NCI-H526 treated with DMSO at 0.1 percent for 48 hours (cell line): ENCODE measurements around the gene IGSF3.
"Not testable (repeated sequence)": the region's sequence is repeated elsewhere in the genome, so short reads cannot be mapped to it uniquely, and the experiment has no call there.

ENCODE experiments used
- DNase-seq: peaks from one replicate; lab custom pipeline; 2025; lab: John Stamatoyannopoulos, UW

The IGSF3 gene

DNA sequence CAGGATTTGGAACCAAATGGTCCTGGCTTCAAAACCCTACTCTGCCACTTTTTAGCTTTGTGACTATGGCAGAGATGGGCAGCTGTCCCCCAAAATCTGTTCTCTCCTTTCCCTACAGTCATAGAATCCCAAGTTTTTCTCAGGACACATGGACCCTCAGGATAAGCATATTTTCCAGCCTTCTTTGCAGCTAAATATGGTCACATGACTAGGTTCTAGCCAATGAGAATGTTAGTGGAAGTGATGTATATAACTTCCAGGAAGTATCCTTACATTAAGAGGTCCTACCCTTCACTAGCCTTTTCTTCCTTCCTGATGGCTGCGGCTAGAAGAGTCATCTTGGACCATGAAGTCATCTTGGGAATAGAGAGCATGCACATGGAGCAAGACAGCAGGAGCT, 5.9 kb downstream of the IGSF3 start:
- DNase-seq = no peak

GRCh38 chr1:116658645-116659044, 8.9 kb downstream of the IGSF3 start:
- DNase-seq = not testable (repeated sequence)

DNA sequence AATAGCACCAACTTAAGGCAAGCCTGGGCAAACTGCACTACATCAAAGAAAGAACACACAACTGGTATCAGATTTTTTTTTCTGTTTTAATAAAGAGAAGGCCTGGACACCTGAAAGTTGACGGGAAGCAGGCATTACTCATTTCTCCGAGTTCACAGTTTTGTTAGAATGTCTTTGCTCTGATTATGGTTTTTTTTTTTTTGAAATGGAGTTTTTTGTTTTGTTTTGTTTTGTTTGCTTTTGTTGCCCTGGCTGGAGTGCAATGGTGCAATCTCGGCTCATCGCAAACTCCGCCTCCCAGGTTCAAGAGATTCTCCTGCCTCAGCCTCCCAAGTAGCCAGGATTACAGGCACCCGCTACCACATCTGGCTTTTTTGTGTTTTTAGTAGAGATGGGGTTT, 9.7 kb downstream of the IGSF3 start:
- DNase-seq = not testable (repeated sequence)

GRCh38 chr1:116654351-116654750, 13.2 kb downstream of the IGSF3 start:
- DNase-seq = no peak

GRCh38 chr1:116652598-116652997, 14.9 kb downstream of the IGSF3 start:
- not testable (repeated sequence) for DNase-seq

DNA sequence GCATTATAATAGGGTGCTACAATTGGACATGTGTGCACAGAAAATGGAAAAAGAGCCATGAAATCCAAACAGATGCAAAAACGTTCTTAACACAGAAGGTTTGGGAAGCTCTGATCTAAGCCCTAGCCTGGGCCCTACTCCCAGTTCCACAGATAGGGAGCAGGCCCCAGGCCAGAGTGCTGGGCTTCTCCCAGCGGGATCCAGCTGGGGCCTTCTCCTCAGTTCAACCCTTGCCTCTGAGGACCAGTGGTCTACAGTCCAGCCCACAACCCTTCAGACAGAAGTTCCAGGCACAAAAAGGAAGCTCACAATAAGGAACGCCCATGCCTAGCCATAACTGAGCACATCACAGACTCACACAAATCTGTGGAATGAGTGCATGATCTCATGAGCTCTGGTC, 16.8 kb downstream of the IGSF3 start:
- DNase-seq = not testable (repeated sequence)

GRCh38 chr1:116649041-116649440, 18.5 kb downstream of the IGSF3 start:
- not testable (repeated sequence) for DNase-seq

DNA sequence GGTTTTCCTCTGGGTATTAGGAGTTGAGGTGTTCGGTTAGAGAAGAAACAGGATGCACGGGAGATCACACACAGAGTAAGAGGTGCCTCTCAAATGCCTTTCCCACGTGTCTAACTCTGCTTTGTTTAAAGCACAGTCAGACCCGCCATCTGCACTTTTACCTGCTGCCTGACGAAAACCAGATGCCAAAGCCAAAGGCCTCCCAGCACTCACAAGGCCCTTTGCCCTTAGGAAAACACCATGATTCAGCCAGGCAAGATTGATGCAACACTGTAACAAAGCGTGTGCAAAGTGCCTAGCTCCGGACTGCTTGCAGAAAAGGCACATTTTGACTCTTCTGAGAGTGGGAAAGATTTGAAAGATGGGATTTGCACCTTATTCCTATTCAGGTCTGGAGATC, 19.2 kb downstream of the IGSF3 start:
- DNase-seq = not testable (repeated sequence)

DNA sequence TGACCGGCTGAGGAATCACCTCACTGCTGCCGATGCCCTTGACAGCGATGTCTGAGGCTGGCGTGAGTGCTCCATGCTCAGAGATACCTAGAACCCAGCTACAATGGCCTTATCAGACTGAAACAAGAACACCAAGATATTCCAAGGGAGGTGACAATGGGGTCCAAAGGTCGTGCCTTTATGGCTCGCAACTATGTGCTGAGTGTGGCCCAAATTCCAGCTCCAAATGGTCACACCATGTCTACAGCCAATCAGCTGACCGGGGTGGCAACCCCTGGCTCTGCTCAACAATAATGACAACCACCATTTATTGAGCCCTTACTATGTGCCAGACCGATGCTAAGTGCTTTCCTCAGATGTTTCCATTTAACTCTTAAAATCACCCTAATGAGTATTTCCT, 20.3 kb downstream of the IGSF3 start:
- not testable (repeated sequence) for DNase-seq

DNA sequence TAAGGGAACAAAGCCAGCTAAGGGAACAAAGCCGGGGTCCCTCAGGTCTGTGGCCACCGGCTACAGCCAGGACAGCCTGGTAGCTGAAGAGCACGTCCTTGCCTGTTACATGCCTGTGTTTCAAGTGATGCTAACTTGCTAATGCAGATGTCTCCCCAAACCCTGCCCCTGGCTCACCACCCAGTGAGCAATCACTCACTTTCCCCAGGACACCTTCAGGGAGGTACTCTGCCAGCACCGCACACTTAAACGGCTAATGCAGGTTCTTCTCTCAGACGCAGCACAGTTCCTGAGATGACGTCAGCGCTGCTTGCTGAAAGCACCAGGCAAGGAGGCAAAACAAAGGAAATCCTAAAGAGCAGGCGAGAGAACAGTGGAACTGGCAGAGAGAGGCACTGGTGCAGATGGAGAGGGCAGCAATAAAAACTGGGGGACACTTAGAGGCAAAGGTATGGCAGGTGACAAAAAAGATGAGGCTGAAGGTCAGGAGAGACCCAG, 20.8 kb downstream of the IGSF3 start:
- DNase-seq = not testable (repeated sequence)

DNA sequence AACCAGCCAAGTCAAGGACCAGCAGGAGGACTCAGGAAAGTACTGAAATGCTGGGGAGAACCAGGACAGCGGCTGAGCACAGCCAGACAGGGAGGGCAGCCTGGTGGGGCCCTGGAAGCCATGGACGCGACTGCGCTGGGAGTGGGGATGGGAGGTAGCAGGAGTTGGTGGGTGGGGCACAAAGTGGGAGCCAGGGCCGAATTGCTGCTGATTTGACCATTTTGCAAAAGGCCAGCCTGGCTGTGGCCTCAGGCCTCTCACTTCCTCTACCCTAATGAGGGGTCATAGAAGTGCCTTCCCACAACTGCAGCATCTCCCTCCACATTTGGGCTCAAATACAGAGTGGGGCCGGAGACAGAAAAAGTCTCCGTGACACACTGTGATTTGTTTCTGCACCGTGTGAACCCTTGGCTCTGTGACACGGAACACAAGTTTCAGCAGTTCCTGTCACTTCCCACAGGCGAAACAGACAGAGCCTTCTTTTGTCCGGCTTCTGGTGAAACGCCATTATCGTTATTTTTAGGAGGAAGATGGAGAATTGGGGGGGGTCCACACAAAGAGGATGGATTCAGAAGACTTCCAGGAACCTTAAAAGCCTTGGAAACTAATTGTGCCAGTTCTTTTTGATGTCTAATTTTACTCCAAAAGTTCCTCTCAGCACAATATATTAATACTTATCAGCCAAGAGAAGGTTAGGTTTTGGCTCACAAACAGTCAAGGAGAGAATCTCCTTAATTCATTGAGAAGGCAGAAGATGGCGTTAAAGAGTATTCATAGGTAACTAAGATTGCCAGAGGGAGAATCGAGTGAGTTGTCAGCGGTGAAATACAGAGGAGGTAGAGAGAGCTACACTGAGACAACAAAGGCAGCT, 21.5 kb downstream of the IGSF3 start:
- not testable (repeated sequence) for DNase-seq

- not testable (repeated sequence) for DNase-seq
Measured at GRCh38 chr1:116644993-116645392, 22.5 kb downstream of the IGSF3 start.

GRCh38 chr1:116644096-116644495, 23.4 kb downstream of the IGSF3 start:
- not testable (repeated sequence) for DNase-seq

- not testable (repeated sequence) for DNase-seq
Measured at GRCh38 chr1:116643281-116643751, 24.2 kb downstream of the IGSF3 start.

- DNase-seq = not testable (repeated sequence)
Measured at GRCh38 chr1:116642311-116643280, 24.9 kb downstream of the IGSF3 start.

DNA sequence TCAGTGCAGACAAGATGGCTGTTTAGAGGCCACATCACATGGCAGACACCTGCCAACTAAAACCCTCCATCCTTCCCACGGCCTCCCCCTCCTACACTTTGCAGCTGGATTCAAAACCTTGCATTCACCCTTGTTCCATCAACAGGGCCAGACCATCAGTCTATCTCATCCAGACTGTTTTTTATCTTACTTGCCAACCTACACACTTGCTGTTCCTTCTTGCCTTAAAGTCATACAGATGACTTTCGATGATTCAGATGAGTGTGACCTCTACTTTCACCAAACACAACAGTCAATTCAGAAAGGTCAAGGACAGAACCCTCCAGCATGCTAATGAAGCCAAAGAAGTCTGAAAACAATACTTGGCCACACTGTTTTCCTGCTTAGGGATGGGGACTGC, 29.9 kb downstream of the IGSF3 start:
- DNase-seq = not testable (repeated sequence)

GRCh38 chr1:116636584-116636983, 30.9 kb downstream of the IGSF3 start:
- not testable (repeated sequence) for DNase-seq

GRCh38 chr1:116634386-116634785, 33.1 kb downstream of the IGSF3 start:
- DNase-seq = not testable (repeated sequence)

DNA sequence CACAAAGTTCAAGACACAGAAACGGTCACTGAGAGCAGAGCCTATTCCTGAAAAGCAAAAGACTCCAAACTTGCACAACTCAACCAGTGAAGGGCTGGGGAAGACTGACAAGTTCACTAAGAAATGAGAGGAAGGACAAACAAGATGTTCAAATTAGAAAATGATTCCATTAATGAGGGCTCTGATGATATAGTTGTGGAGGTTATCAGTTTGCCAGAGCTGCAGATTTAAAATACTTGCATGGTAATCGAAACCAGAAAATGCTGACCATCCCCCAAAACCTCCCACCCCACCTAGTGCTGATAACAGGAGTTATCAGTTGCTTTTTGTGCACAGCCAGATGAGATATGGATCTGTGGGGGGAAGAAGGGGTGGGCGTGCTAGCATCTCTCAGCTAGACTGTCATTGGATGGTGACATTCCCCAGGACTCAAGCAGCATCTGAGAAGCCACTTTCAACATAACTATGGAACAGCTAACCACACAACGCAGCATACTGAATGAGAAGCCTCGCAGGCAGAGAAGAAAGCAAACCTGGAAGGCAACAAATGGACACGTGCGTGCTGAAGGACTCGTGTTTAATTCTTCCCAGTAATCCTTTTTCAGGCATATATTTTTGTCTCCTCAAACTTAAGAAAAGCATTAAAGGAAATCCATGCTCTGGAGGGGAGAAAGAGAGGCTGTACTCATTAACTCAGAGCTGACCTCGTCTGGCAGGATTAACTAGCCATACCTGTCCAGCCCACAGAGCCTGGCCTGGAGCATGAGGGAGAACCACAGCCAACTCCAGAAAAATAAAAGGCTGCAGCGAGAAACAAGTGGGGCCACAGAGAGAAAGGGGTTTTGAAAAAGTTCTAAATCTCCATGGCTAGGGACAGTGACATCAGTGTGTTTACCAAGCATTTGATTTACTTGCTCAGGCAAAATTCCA, 35.3 kb downstream of the IGSF3 start:
- not testable (repeated sequence) for DNase-seq

GRCh38 chr1:116631554-116631953, 36.0 kb downstream of the IGSF3 start:
- DNase-seq = not testable (repeated sequence)

DNA sequence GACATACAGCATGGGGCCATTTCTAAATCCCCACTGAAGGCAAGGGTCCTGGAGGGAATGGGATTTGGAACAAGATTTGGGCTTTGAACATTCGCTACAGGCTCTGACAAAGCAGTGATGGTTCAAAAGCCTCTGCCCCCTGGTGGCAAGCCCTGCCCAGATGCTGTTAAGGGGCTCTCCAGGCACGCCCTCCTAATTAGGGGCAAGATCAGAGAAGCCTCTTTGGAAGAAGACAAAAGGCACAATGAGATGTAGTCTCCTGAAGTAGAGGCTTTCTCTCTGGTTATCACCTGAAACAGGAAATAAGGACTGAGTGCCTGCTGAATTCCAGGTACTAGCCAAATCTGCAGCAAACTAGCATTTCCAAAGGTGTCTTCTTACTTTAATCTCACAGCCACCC, 37.5 kb downstream of the IGSF3 start:
- not testable (repeated sequence) for DNase-seq
